Mesodermal cell (in vitro differentiated cells): Measurements from ENCODE around the gene DHX34.

Experiments used
- H3K27ac ChIP-seq: 2 replicates; pipeline ENCODE4 v1.7.0; 2013; ENCODE audit warnings: mild to moderate bottlenecking, low read depth, low read length, moderate library complexity; ENCODE audit not compliant: severe bottlenecking
- H3K36me3 ChIP-seq: 2 replicates; pipeline ENCODE4 v1.7.1; 2013; ENCODE audit warnings: mild to moderate bottlenecking, low read length, moderate library complexity; ENCODE audit not compliant: control insufficient read depth, insufficient read depth
- H3K4me1 ChIP-seq: one replicate; pipeline ENCODE4 v1.7.1; 2013; ENCODE audit warnings: mild to moderate bottlenecking, low read length; ENCODE audit not compliant: insufficient read depth, control insufficient read depth, poor library complexity, severe bottlenecking
- H3K4me3 ChIP-seq: 2 replicates; pipeline ENCODE4 v1.7.0; 2013; ENCODE audit warnings: low read length, control low read depth, mild to moderate bottlenecking; ENCODE audit not compliant: insufficient read depth, poor library complexity, severe bottlenecking; ENCODE audit errors: extremely low read depth
- H3K9me3 ChIP-seq: 2 replicates; pipeline ENCODE4 v1.7.1; 2013; ENCODE audit warnings: mild to moderate bottlenecking, low read length, moderate library complexity; ENCODE audit not compliant: control insufficient read depth
- WGBS, 2 experiments: methylation state at CpG; one replicate each; pipeline ENCODE4 v1.1.5; 2013; ENCODE audit warnings: missing lambda C conversion rate in 2 of 2; ENCODE audit not compliant: insufficient coverage in 2 of 2; 5-methylcytosine and 5-hydroxymethylcytosine counted together

The DHX34 gene

DNA sequence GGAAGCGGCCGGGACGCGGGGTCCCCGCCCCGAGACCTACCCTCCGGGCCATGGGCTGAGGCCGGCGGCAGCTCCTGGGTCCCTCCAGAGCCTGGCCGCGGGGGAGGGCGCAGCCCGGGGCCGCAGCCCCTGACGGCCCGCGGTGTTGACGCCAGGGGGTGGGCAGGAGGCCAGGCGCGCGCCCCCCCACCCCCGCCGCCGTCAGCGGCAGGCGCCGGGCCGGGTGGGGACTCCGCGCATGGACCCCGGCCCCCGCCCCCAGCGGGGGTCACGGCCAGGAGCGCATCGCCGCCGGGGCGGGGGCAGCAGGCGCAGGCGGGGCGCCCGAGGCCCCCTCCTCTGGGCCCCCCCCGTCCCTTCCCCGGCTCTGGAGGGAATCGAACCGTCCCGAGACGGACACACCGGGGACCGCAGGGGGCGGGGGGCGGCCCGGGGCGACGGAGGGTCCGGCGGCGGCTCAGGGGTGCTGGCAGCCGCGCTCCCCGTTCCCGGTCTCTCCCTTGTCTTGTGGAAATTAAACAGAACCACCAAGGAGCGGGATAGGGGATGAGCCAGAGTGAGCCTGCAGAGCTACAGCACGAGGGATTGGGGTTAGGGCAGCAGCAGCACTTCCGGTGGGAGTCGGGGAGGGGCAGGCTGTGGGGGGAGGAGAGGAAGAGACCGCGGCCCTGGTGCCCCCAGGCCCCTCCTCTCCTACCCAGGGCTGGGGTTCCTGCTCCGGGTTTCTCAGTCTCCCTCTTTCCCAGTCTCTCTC is 70.1 kb downstream of the DHX34 start, which contains the start of gene MEIS3:
TSS of gene MEIS3 (minus strand) at position 498 of the 754 bp plus-strand sequence. CDS start at position 52, 446 bp downstream.
- Histone ChIP-seq H3K36me3 (peaks cover 33% of the 10 kb centered on the region), H3K4me3 (peak within 1 kb of the TSS; percentile 79), H3K27ac (peak within 1 kb of the TSS; percentile 79), H3K9me3 (no peaks in the 10 kb centered on the region), H3K4me1 (peaks cover 41% of the 10 kb centered on the region)
- 0 to 1% methylated on average over 31 to 37 of the region's 70 CpGs for WGBS, 2 experiments

DNA sequence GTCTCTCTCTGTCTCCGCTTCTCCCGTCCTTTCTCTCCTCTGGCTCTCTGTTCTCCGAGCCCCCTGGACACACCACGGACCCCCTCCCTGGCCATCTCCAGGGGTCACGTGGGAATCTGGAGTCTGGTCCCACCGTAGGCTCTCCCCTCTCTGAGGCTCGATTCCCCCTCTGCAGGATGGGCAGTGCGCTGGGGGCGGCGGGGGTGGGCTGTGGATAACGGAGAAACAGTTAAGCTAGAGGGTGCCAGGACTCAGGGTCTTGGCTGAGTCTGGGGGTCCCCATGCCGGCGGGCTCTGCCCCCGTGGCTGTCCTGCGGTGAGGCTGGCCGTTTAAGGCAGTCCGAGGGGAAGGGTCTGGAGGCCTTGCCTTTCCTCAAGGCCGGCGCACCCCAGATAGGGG is 70.7 kb downstream of the DHX34 start:
- H3K27ac ChIP-seq = peak overlapping the region; percentile 79
- H3K4me3 ChIP-seq = peak overlapping the region; percentile 79
- peaks cover 41% of the 10 kb centered on the region for H3K4me1 ChIP-seq
- peaks cover 27% of the 10 kb centered on the region for H3K36me3 ChIP-seq
- no peaks in the 10 kb centered on the region for H3K9me3 ChIP-seq
- 4 to 6% methylated on average over 10 to 11 of the region's 19 CpGs for WGBS, 2 experiments

DNA sequence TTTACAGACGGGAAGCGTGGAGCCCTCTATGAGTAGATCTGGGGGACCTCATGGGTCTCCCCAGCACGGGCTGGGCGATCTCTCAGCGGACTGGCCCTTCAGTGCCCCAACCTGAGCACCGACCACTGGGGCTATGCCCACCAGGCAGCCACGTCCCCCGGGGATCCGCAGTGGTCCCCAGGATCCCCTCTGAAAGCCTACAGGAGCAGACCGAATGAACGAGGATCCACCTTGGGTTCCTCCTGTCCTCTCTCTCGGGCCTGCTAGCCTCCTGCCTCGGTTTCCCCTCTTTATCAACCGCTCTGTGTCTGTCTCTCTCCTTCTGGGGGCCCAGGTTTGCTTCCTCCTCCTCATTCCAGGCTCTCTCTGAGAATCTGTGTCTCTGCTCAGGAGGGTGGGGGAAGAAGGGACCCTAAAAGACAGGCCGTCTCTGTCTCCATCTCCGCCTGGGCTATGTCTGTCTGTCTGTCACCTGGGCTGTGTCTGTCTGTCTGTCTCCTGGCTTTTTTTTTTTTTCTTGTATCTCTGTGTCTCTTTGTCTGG is 72.2 kb downstream of the DHX34 start:
- Histone ChIP-seq H3K4me1 (peaks cover 41% of the 10 kb centered on the region), H3K36me3 (peaks cover 13% of the 10 kb centered on the region), H3K27ac (peak overlapping the region; percentile 79), H3K4me3 (peak overlapping the region; percentile 79), H3K9me3 (no peaks in the 10 kb centered on the region)
- 23 to 32% methylated on average over 12 to 14 of the region's 16 CpGs for WGBS, 2 experiments

DNA sequence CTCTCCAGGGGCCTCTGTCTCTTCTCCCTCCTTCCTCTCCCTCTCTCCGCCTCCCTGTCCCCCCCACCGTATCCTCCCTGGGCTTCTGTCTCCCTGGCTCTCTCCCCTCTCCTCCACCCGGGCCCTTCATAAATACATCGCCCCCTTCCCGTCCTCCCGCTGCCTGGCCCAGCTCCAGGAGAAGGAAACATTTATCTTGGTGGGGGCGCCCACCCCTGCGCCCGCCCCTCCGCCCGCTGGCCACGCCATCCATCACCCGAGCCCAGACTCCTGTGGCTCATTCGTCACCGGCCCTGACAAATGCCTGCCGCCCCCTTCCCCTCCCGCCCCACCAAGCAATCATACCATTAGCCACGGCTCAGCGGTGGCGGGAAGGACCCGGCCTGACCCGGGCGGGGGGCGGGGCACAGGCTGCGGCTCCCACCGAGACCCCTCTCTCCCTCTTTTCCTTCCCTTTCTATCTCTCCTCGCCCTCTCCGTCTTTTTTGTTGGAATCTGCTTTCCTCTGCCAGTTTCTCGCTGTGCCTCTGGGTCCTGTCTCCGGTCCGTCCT is 72.8 kb downstream of the DHX34 start:
- 1 to 3% methylated on average over 14 to 27 of the region's 31 CpGs for WGBS, 2 experiments
- Histone ChIP-seq H3K9me3 (no peaks in the 10 kb centered on the region), H3K36me3 (peaks cover 7% of the 10 kb centered on the region), H3K4me3 (peak overlapping the region; percentile 12), H3K27ac (peak overlapping the region; percentile 79), H3K4me1 (peaks cover 41% of the 10 kb centered on the region)

DNA sequence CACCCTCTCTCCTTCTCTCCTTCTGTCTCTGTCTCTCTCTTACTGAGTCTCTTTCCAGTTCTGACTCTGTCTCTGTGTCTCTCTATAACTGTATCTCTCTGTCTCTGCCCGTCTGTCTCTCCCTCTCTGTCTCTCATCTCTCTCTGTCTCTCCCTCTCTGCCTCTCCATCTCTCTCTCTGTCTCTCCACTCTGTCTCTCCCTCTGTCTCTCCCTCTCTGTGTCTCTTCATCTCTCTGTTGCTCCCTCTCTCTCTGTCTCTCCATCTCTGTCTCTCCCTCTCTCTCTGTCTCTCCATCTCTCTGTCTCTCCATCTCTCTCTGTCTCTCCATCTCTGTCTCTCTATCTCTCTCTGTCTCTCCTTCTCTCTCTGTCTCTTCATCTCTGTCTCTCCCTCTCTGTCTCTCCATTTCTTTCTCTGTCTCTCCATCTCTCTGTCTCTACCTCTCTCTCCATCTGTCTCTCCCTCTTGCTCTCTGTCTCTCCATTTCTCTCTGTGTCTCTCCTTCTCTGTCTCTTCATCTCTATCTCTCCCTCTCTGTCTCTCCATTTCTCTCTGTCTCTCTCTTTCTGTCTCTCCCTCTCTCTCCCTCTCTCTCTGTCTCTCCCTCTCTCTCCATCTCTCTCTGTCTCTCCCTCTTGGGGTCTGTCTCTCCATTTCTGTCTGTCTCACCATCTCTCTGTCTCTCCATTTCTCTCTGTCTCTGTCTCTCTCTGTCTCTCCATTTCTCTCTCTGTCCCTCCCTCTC is 73.5 kb downstream of the DHX34 start:
- Histone ChIP-seq H3K4me1 (peaks cover 41% of the 10 kb centered on the region), H3K36me3 (peaks cover under 1% of the 10 kb centered on the region), H3K4me3 (peak overlapping the region; percentile 12), H3K9me3 (no peaks in the 10 kb centered on the region), H3K27ac (peak overlapping the region; percentile 79)
- WGBS, 2 experiments = 3 to 17% methylated on average over 1 of the region's 1 CpG

DNA sequence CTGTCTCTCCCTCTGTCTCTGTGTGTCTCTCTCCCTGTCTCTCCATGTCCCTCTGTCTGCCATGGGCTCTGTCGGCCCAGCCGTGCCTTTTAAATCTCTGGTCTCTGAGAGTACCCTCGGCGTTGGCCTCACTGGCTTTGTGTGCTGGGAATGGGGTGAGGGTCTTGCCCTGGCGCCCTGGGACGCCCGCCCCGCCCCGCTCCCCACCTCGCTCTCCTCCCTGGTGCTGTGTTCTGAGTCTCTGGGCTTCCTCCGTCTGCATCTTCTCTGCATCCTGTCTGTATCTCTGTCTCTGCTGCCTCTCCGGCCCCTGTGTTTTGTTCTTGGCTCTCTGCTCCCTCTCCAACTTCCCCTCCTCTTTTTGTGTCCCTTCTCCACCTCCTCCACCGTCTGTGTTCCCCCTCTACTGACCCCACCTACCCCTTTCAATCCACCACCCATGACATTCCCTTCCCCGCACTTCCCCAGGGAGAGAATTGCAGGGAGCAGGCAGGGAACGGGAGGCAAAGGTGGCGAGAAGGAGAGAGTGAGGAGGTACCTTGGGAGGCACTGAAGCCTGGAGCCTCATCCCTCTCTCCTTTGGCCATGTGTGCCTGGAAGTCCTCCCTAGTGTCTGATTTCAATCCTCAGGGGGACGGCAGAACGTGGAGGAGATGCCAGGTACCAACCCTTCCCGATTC is 74.2 kb downstream of the DHX34 start:
- Histone ChIP-seq H3K9me3 (no peaks in the 10 kb centered on the region), H3K4me3 (no peak overlapping the region), H3K27ac (no peak overlapping the region), H3K36me3 (no peaks in the 10 kb centered on the region), H3K4me1 (peaks cover 42% of the 10 kb centered on the region)
- WGBS, 2 experiments = 35 to 49% methylated on average over 13 to 14 of the region's 19 CpGs

DNA sequence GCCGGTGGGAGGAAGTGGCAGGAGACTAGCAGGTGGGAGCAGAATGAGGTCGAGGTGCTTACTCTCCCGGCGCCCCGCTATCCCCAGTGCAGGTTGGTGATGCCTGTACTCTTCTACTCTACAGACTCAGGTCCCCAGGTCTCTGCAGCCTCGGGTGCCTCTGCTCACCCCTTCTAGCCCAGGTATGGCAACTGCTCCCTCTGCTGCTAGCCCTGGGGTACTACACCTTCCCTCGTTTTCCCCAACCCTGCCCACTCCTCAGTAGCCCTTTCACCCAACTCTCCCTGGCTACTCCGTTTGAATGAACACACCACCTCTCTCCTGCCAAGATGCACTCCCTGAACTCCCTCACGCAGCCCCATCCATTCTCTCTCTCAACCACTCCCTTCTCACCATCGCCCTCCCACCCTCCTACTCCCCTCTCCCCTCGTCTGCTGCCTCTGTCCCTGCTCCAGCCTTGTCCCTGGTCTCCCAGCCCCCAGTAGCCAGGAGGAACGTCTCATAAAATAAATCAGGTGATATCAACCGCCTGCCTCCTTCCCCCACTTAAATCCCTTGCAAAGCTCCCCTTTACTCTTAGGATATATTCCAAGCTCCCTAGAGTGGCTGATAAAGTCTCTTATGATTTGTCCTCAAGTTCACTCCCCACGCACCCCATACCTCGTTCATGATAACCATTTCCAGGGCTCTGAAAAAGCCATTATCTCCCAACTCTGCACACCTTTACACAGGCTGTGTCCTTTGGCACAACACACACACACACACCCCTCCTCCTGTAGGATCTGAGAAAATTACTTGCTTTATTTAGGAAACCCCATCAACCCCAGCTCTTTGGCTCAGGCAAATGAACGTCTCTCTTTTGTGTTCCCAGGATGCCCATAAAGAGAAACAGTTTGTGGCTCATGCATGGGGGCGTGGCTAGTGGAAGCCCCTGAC is 78.4 kb downstream of the DHX34 start:
- Histone ChIP-seq H3K36me3 (no peaks in the 10 kb centered on the region), H3K4me1 (peaks cover 27% of the 10 kb centered on the region), H3K9me3 (no peaks in the 10 kb centered on the region), H3K27ac (peak overlapping the region; percentile 51), H3K4me3 (peak overlapping the region; percentile 25)
- 4 to 7% methylated on average over 15 to 17 of the region's 17 CpGs for WGBS, 2 experiments

DNA sequence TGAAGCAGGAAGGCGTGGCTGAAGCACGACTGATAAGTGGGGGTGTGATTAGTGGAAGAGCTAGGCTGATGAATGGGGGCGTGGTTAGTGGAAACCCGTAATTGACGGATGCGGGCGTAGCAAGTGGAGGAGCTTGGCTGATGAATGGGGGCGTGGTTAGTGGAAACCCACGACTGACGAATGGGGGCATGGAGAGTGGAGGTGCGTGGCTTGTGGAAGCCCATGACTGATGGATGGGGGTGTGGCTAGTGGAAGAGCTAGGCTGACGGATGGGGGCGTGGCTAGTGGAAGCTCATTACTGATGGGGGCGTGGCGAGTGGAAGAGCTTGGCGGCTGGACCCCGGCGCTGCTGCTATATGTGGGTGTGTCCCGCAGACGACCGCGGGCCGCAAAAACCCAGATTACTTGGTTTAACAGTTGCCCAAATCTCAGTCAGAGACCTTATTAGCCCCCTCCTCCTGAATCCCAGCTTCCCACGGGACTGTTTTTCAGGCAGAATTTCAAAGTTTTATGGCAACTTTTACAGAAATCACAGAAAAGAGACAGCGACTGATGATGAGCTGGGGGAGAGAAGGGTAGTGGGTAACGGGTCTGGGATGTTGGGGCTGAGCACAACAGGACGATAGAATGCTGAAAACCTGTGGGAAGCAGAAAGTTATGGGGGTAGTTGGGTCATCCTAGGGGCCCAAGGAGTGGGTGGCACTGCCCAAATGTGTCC is 79.2 kb downstream of the DHX34 start:
- Histone ChIP-seq H3K36me3 (no peaks in the 10 kb centered on the region), H3K27ac (peak overlapping the region; percentile 51), H3K9me3 (no peaks in the 10 kb centered on the region), H3K4me3 (no peak overlapping the region), H3K4me1 (peaks cover 19% of the 10 kb centered on the region)
- 4 to 6% methylated on average over 19 to 21 of the region's 27 CpGs for WGBS, 2 experiments

DNA sequence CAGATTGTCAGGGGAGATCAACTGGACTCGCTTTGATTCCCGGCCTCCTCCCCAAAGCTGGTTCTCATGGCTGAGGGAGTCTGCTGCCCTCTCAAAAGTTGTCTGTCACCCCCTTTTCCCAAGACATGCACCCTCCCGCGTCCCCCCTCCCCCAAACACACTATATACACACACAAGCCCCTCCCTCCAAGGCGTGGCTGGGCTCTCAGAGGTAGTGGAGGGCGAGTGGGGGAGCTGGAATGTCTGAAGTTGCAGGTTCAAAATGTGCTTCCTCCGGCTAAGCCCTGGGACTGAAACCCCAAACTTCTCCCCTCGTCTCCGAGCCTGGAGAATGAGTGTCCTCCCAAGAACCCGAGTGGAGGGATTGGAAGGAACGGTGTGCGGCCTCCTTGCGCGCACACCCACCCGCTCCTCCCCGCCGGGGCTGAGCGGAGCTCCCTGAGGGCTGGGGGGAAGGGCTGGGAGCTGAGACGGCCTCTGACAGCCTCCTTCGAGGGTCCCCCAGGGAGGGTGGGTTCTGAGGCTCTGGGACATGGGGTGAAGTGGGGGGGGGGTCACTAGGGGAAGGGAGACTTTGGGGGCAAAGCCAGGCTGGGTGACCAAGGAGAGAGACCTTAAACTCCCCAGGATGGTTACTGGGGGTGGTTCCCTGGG is 80.2 kb downstream of the DHX34 start:
- Histone ChIP-seq H3K36me3 (no peaks in the 10 kb centered on the region), H3K4me3 (no peak overlapping the region), H3K9me3 (no peaks in the 10 kb centered on the region), H3K4me1 (peaks cover 15% of the 10 kb centered on the region), H3K27ac (no peak overlapping the region)
- WGBS, 2 experiments = 38 to 51% methylated on average over 5 to 12 of the region's 20 CpGs
